Astrocyte (in vitro differentiated cells and primary cell): ENCODE results near the gene SPAG6.

Experiments used
- CTCF ChIP-seq: IDR thresholded peaks from 2 replicates; pipeline ENCODE4 v1.5.1; 2011; ENCODE audit warnings: low read depth, mild to moderate bottlenecking, inconsistent platforms, low read length, moderate library complexity; ENCODE audit not compliant: insufficient read depth
- EZH2 ChIP-seq: IDR thresholded peaks from 2 replicates; pipeline ENCODE4 v1.6.1; 2012; ENCODE audit warnings: mild to moderate bottlenecking, low read length, inconsistent platforms; ENCODE audit not compliant: insufficient read depth

GRCh38 chr10:22345301-22346095 is at the start of gene SPAG6:
- TF ChIP-seq CTCF (no peak), EZH2 (peak; percentile 92)
